ENCODE results near the gene OR2AK2. TPM values are rescaled to one million over a fixed set of nuclear protein-coding genes. Genes with fewer than 3 reads are reported as not detected.

OR2AK2 gene
- total and polyA plus RNA-seq, 2 experiments from 2014 or later: 0.35 TPM; not detected in 1

DNA sequence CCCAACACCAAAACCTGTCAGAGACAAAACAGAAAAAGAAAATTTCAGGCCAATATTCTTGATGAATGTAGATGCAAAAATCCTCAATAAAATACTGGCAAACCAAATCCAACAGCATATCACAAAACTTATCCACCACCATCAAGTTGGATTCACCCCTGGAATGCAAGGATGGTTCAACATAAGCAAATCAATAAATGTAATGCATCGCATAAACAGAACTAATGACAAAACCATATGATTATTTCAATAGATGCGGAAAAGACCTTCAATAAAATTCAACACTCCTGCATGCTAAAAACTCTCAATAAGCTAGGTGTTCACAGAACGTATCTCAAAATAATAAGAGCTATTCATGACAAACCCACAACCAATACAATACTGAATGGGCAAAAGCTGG lies 44.6 kb downstream of the OR2AK2 start:
- TF ChIP-seq CREB1 (CRISPR knock-in tag; IDR thresholded peaks at IDR 0.05; ENCODE audit: low read depth) (no peak), EZH2 (IDR thresholded peaks at IDR 0.05; ENCODE audit: low read depth, unreplicated experiment) (no peak), NANOG (IDR thresholded peaks at IDR 0.05; ENCODE audit: borderline replicate concordance) (no peak)
- TF ChIP-seq, protein P1, sequence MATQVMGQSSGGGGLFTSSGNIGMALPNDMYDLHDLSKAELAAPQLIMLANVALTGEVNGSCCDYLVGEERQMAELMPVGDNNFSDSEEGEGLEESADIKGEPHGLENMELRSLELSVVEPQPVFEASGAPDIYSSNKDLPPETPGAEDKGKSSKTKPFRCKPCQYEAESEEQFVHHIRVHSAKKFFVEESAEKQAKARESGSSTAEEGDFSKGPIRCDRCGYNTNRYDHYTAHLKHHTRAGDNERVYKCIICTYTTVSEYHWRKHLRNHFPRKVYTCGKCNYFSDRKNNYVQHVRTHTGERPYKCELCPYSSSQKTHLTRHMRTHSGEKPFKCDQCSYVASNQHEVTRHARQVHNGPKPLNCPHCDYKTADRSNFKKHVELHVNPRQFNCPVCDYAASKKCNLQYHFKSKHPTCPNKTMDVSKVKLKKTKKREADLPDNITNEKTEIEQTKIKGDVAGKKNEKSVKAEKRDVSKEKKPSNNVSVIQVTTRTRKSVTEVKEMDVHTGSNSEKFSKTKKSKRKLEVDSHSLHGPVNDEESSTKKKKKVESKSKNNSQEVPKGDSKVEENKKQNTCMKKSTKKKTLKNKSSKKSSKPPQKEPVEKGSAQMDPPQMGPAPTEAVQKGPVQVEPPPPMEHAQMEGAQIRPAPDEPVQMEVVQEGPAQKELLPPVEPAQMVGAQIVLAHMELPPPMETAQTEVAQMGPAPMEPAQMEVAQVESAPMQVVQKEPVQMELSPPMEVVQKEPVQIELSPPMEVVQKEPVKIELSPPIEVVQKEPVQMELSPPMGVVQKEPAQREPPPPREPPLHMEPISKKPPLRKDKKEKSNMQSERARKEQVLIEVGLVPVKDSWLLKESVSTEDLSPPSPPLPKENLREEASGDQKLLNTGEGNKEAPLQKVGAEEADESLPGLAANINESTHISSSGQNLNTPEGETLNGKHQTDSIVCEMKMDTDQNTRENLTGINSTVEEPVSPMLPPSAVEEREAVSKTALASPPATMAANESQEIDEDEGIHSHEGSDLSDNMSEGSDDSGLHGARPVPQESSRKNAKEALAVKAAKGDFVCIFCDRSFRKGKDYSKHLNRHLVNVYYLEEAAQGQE (IDR thresholded peaks at IDR 0.05; ENCODE audit: unreplicated experiment): no peak
- H3K27ac Mint-ChIP-seq: no peak overlapping the region
- Histone ChIP-seq H3K36me3 (ENCODE audit: insufficient read depth) (no peaks in the 10 kb centered on the region), H3K79me2 (replicated peaks; ENCODE audit: insufficient read depth) (no peaks in the 10 kb centered on the region), H3K27ac (ENCODE audit: low read depth) (no peak overlapping the region), H2AFZ (no peak overlapping the region), H3F3A (replicated peaks; ENCODE audit: low read depth) (no peaks in the 10 kb centered on the region), H3K4me2 (no peak overlapping the region), H4K20me1 (replicated peaks; ENCODE audit: insufficient read depth) (no peaks in the 10 kb centered on the region), H3K9me2 (ENCODE audit: insufficient read depth) (no peaks in the 10 kb centered on the region), H3K4me3 (no peak overlapping the region), H3K27me3 (ENCODE audit: insufficient read depth) (no peaks in the 10 kb centered on the region), H3K4me1 (ENCODE audit: insufficient read depth) (no peaks in the 10 kb centered on the region)
- DNase-seq (ENCODE audit: low spot score) (no peak), ATAC-seq (no peak)
- H3K4me1 Mint-ChIP-seq: no peaks in the 10 kb centered on the region
- peaks cover 17% of the 10 kb centered on the region for H3K36me3 Mint-ChIP-seq (ENCODE audit: low read depth)
- no peak overlapping the region for H3K4me3 Mint-ChIP-seq
- H3K27me3 Mint-ChIP-seq (ENCODE audit: insufficient read depth, low read depth, poor library complexity): no peaks in the 10 kb centered on the region
- H3K9me3 Mint-ChIP-seq: peaks cover 88% of the 10 kb centered on the region

DNA sequence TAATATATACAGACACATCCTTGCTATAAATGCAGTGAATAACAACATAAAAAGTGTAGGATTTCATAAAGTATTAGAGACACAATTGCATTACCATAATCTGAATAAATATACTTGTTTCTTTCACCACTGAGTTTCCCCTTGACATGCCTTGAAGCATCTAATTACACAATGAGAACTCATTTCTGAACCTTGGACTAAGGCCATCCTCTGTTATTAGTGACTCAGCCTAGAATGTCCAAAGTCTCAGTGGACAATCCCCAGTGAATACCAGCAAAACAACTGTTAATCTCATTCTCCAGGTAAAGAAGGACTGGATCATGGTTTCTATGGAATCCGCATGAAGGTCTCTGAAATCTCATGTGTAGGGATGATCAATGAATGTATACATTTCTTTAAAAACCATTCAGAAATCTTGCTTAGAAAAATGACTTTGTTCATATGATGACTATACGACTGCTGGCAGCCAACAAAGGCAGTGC lies 48.2 kb downstream of the OR2AK2 start, which contains the start of gene OR2L5:
Gene OR2L5 (plus strand): TSS at position 432 of the 482 bp plus-strand sequence. CDS start 8,288 bp downstream, outside the sequence.
- Mint-ChIP-seq H3K9me3 (peaks cover 84% of the 10 kb centered on the region), H3K36me3 (ENCODE audit: low read depth) (peaks cover 12% of the 10 kb centered on the region), H3K27me3 (ENCODE audit: insufficient read depth, low read depth, poor library complexity) (no peaks in the 10 kb centered on the region), H3K4me1 (no peaks in the 10 kb centered on the region), H3K27ac (no peak within 1 kb of the TSS), H3K4me3 (no peak within 1 kb of the TSS)
- no peak within 1 kb of the TSS for H2AFZ ChIP-seq
- H3K4me2 ChIP-seq: no peak within 1 kb of the TSS
- H3K9me2 ChIP-seq (ENCODE audit: insufficient read depth): no peaks in the 10 kb centered on the region
- no peak within 1 kb of the TSS for H3K27ac ChIP-seq (ENCODE audit: low read depth)
- H3K4me3 ChIP-seq: no peak within 1 kb of the TSS
- H3K79me2 ChIP-seq (replicated peaks; ENCODE audit: insufficient read depth): no peaks in the 10 kb centered on the region
- no peaks in the 10 kb centered on the region for H3K36me3 ChIP-seq (ENCODE audit: insufficient read depth)
- no peaks in the 10 kb centered on the region for H4K20me1 ChIP-seq (replicated peaks; ENCODE audit: insufficient read depth)
- H3F3A ChIP-seq (replicated peaks; ENCODE audit: low read depth): no peaks in the 10 kb centered on the region
- H3K27me3 ChIP-seq (ENCODE audit: insufficient read depth): no peaks in the 10 kb centered on the region
- H3K4me1 ChIP-seq (ENCODE audit: insufficient read depth): no peaks in the 10 kb centered on the region
- no peak for DNase-seq (ENCODE audit: low spot score)
- no peak for ATAC-seq
- no peak for TF ChIP-seq ZNF114 (CRISPR knock-in tag; IDR thresholded peaks at IDR 0.05)
- no peak for TF ChIP-seq EZH2 (IDR thresholded peaks at IDR 0.05; ENCODE audit: low read depth, unreplicated experiment)
- no peak for TF ChIP-seq ZNF331 (CRISPR knock-in tag; IDR thresholded peaks at IDR 0.05; ENCODE audit: low read depth)
- TF ChIP-seq STAT1 (IDR thresholded peaks at IDR 0.05; ENCODE audit: unreplicated experiment): no peak
- TF ChIP-seq, protein P2, sequence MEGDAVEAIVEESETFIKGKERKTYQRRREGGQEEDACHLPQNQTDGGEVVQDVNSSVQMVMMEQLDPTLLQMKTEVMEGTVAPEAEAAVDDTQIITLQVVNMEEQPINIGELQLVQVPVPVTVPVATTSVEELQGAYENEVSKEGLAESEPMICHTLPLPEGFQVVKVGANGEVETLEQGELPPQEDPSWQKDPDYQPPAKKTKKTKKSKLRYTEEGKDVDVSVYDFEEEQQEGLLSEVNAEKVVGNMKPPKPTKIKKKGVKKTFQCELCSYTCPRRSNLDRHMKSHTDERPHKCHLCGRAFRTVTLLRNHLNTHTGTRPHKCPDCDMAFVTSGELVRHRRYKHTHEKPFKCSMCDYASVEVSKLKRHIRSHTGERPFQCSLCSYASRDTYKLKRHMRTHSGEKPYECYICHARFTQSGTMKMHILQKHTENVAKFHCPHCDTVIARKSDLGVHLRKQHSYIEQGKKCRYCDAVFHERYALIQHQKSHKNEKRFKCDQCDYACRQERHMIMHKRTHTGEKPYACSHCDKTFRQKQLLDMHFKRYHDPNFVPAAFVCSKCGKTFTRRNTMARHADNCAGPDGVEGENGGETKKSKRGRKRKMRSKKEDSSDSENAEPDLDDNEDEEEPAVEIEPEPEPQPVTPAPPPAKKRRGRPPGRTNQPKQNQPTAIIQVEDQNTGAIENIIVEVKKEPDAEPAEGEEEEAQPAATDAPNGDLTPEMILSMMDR (conservative IDR thresholded peaks at IDR 0.05; ENCODE audit: low read depth in 2 of 2): no peak
- TF ChIP-seq POLR2AphosphoS5 (IDR thresholded peaks at IDR 0.05; ENCODE audit: low read depth): no peak
- TF ChIP-seq EZH2phosphoT487 (IDR thresholded peaks at IDR 0.05; ENCODE audit: unreplicated experiment): no peak
- TF ChIP-seq, protein P3, sequence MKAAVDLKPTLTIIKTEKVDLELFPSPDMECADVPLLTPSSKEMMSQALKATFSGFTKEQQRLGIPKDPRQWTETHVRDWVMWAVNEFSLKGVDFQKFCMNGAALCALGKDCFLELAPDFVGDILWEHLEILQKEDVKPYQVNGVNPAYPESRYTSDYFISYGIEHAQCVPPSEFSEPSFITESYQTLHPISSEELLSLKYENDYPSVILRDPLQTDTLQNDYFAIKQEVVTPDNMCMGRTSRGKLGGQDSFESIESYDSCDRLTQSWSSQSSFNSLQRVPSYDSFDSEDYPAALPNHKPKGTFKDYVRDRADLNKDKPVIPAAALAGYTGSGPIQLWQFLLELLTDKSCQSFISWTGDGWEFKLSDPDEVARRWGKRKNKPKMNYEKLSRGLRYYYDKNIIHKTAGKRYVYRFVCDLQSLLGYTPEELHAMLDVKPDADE (IDR thresholded peaks at IDR 0.05): no peak
- no peak for TF ChIP-seq JUNB (IDR thresholded peaks at IDR 0.05; ENCODE audit: unreplicated experiment)
